GM12892 (cell line): ENCODE results near the gene PFDN5.

Experiments
- POLR2A ChIP-seq: IDR thresholded peaks from 2 replicates; pipeline ENCODE4 v1.6.1; 2011; ENCODE audit warnings: low read depth, low read length, control low read depth
- POLR2AphosphoS5 ChIP-seq: IDR thresholded peaks from 2 replicates; pipeline ENCODE4 v1.6.1; 2011; ENCODE audit warnings: low read depth, low read length, control low read depth

DNA sequence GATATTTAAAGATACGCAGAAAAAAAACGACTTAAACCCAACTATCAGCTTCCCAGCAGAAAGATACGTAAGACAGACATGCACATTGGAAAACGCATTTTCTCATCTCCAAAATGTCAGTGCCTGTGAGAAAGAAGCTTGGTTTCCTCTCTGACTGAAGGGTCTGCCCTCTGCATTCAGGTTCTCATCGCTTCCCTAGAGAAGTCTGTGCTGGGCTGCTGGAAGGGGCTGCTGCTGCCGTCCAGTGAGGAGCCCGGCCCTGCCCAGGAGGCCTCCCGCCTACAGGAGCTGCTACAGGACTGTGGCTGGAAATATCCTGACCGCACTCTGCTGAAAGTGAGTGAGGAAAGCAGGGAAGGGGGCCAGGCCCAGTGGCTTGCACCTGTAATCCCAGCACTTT is 4.7 kb upstream of the PFDN5 start:
- no peak for TF ChIP-seq POLR2A
- no peak for TF ChIP-seq POLR2AphosphoS5
